Keratinocyte (primary cell): Measurements from ENCODE around the gene MAGEA1. TPM values are rescaled to one million over a fixed set of nuclear protein-coding genes. Genes with fewer than 3 reads are reported as not detected.

Experiments
- DNase-seq: peaks from one replicate; pipeline ENCODE4 v3.0.0-alpha.2; 2011; ENCODE audit warnings: low read depth, missing footprints, low spot score
- FAIRE-seq: peaks from 2 replicates; lab custom pipeline; 2011; peaks lifted over from hg19 to GRCh38; lab: Jason Lieb, UNC
- H2AFZ ChIP-seq: 2 replicates; pipeline ENCODE4 v1.6.0; 2012; ENCODE audit warnings: low read length, control low read depth, inconsistent platforms; ENCODE audit not compliant: control insufficient read depth
- H3K27ac ChIP-seq: 2 replicates; pipeline ENCODE4 v1.5.1; 2011; ENCODE audit warnings: low read length; ENCODE audit not compliant: control insufficient read depth, insufficient read depth
- H3K27me3 ChIP-seq: 3 replicates; pipeline ENCODE4 v1.6.0; 2011; ENCODE audit warnings: low read length; ENCODE audit not compliant: control insufficient read depth, insufficient read depth; ENCODE audit errors: extremely low read depth
- H3K36me3 ChIP-seq, 2 experiments: 2 replicates in 1 of 2; 3 replicates in 1 of 2; pipeline ENCODE4 v1.5.1; 2011; ENCODE audit warnings: low read length in 2 of 2, mild to moderate bottlenecking in 1 of 2; ENCODE audit not compliant: control insufficient read depth in 2 of 2, insufficient read depth in 2 of 2; ENCODE audit errors: extremely low read depth in 1 of 2
- H3K4me1 ChIP-seq: 3 replicates; pipeline ENCODE4 v1.5.1; 2011; ENCODE audit warnings: low read length; ENCODE audit not compliant: control insufficient read depth, insufficient read depth; ENCODE audit errors: extremely low read depth
- H3K4me2 ChIP-seq: 3 replicates; pipeline ENCODE4 v1.6.0; 2011; ENCODE audit warnings: low read depth, low read length; ENCODE audit not compliant: control insufficient read depth, insufficient read depth; ENCODE audit errors: extremely low read depth
- H3K4me3 ChIP-seq, 3 experiments: fragments of 200-600 bp in 1 of 3; sonication (generic) in 1 of 3; 2 replicates in 2 of 3; 3 replicates in 1 of 3; pipeline ENCODE4 v1.5.1; 2011 to 2016; ENCODE audit warnings: low read length in 3 of 3, mild to moderate bottlenecking in 3 of 3, control low read depth in 2 of 3, inconsistent platforms in 1 of 3, low read depth in 1 of 3, mixed read lengths in 1 of 3, mixed run types in 1 of 3, moderate library complexity in 1 of 3; ENCODE audit not compliant: control insufficient read depth in 2 of 3, insufficient read depth in 2 of 3; ENCODE audit errors: extremely low read depth in 1 of 3
- H3K79me2 ChIP-seq: 2 replicates; pipeline ENCODE4 v1.6.0; 2012; ENCODE audit warnings: low read length; ENCODE audit not compliant: control insufficient read depth, insufficient read depth
- H3K9ac ChIP-seq: 3 replicates; pipeline ENCODE4 v1.6.0; 2011; ENCODE audit warnings: low read length; ENCODE audit not compliant: control insufficient read depth, insufficient read depth; ENCODE audit errors: extremely low read depth
- H3K9me1 ChIP-seq: 3 replicates; pipeline ENCODE4 v1.6.0; 2011; ENCODE audit warnings: low read length; ENCODE audit not compliant: control insufficient read depth, insufficient read depth; ENCODE audit errors: extremely low read depth
- H3K9me3 ChIP-seq: 2 replicates; pipeline ENCODE4 v1.5.1; 2012; ENCODE audit warnings: low read depth, low read length; ENCODE audit not compliant: control insufficient read depth
- H4K20me1 ChIP-seq: 3 replicates; pipeline ENCODE4 v1.6.0; 2011; ENCODE audit warnings: low read length; ENCODE audit not compliant: control insufficient read depth, insufficient read depth; ENCODE audit errors: extremely low read depth
- CTCF ChIP-seq, 3 experiments: IDR thresholded peaks in 1 of 3; conservative IDR thresholded peaks in 1 of 3; optimal IDR thresholded peaks in 1 of 3; 2 replicates in 2 of 3; 3 replicates in 1 of 3; pipeline versions ENCODE3 to v1.5.1; 2011; ENCODE audit warnings: low read length in 3 of 3, mild to moderate bottlenecking in 3 of 3, moderate library complexity in 2 of 3, control low read depth in 1 of 3, inconsistent platforms in 1 of 3; ENCODE audit not compliant: insufficient read depth in 2 of 3; ENCODE audit errors: extremely low read depth in 1 of 3
- EZH2 ChIP-seq: IDR thresholded peaks from one replicate; pipeline ENCODE4 v1.6.1; 2012; ENCODE audit warnings: inconsistent platforms, mild to moderate bottlenecking, low read length, moderate library complexity
- dilution Hi-C: fragments of 300-500 bp; cut with MboI; formaldehyde crosslinking; loops from one replicate; pipeline ENCODE4 v1.7.0; 2020; ENCODE audit warnings: low sequenced_read_pairs; ENCODE audit not compliant: extremely low pct_ligation_motif_present
- polyA plus RNA-seq, 5 experiments: library from polyadenylated mRNA; depleted of rRNA in 3 of 5; stranded (reverse) in 3 of 5; stranded (forward) in 1 of 5; unstranded in 1 of 5; fragments of >200 nt; gene quantifications; 1 replicate in 1 of 5; 2 replicates in 3 of 5; 3 replicates in 1 of 5; pipeline versions ENCODE4 v1.2.1 to v1.2.3, GENCODE V29; 2011 to 2012; ENCODE audit warnings: missing spikeins in 2 of 5, low read depth in 1 of 5, low replicate concordance in 1 of 5

MAGEA1 gene
- polyA plus RNA-seq, 1 donor (not counting 4 experiments of a cell fraction or from before 2014, with no cell fraction given): not detected

GRCh38 chrX:153158319-153158718, 20.8 kb upstream of the MAGEA1 start:
- no peak overlapping the region for H3K9ac ChIP-seq
- FAIRE-seq (no peak), DNase-seq (no peak)
- TF ChIP-seq CTCF (optimal IDR thresholded peaks at IDR 0.05 in 1 of 3, IDR thresholded peaks at IDR 0.05 in 1 of 3, conservative IDR thresholded peaks at IDR 0.05 in 1 of 3; ENCODE audit: extremely low read depth in 1 of 3, insufficient read depth in 2 of 3, low read length in 3 of 3): no peak
- TF ChIP-seq EZH2: no peak
- no peaks in the 10 kb centered on the region for H3K79me2 ChIP-seq
- H3K4me1 ChIP-seq: no peaks in the 10 kb centered on the region
- H3K27ac ChIP-seq: no peak overlapping the region
- H2AFZ ChIP-seq: no peak overlapping the region
- no peak overlapping the region for H3K4me3 ChIP-seq
- H3K27me3 ChIP-seq: no peaks in the 10 kb centered on the region
- no peaks in the 10 kb centered on the region for H3K36me3 ChIP-seq
- H4K20me1 ChIP-seq: no peaks in the 10 kb centered on the region
- no peaks in the 10 kb centered on the region for H3K9me3 ChIP-seq
- dilution Hi-C loops: no loop called here
- H3K4me2 ChIP-seq: no peak overlapping the region
- no peaks in the 10 kb centered on the region for H3K9me1 ChIP-seq

- no peak for FAIRE-seq
Observed at GRCh38 chrX:153161952-153162351, 17.1 kb upstream of the MAGEA1 start.

More at GRCh38 chrX:153161952-153162351, 17.1 kb upstream of the MAGEA1 start:
- no peak overlapping the region for H3K27ac ChIP-seq
- H2AFZ ChIP-seq: no peak overlapping the region
- TF ChIP-seq EZH2 (no peak), CTCF (optimal IDR thresholded peaks at IDR 0.05 in 1 of 3, IDR thresholded peaks at IDR 0.05 in 1 of 3, conservative IDR thresholded peaks at IDR 0.05 in 1 of 3; ENCODE audit: extremely low read depth in 1 of 3, insufficient read depth in 2 of 3, low read length in 3 of 3) (no peak)
- no peak overlapping the region for H3K9ac ChIP-seq
- H3K9me1 ChIP-seq: no peaks in the 10 kb centered on the region
- H3K27me3 ChIP-seq: no peaks in the 10 kb centered on the region
- no peaks in the 10 kb centered on the region for H3K36me3 ChIP-seq
- no peak overlapping the region for H3K4me3 ChIP-seq
- no peaks in the 10 kb centered on the region for H3K4me1 ChIP-seq
- no peak overlapping the region for H3K4me2 ChIP-seq
- no peak for DNase-seq
- no peaks in the 10 kb centered on the region for H3K9me3 ChIP-seq
- dilution Hi-C loops: no loop called here
- H4K20me1 ChIP-seq: no peaks in the 10 kb centered on the region
- H3K79me2 ChIP-seq: no peaks in the 10 kb centered on the region
